HepG2 (cell line): Measurements from ENCODE around the gene CD7. TPM values are rescaled to one million over a fixed set of nuclear protein-coding genes. Genes with fewer than 3 reads are reported as not detected.

Source experiments
- ARNTL ChIP-seq: sonication (generic); formaldehyde crosslinking; IDR thresholded peaks from 2 replicates; pipeline ENCODE4 v1.4.0; 2020; ENCODE audit warnings: mild to moderate bottlenecking, missing genetic modification reagents
- CCDC6 ChIP-seq: sonication (generic); formaldehyde crosslinking; IDR thresholded peaks from 2 replicates; pipeline ENCODE4 v1.8.1; 2022; ENCODE audit warnings: mild to moderate bottlenecking, missing genetic modification reagents, moderate library complexity
- EP300 ChIP-seq, 3 experiments: sonication (generic) in 1 of 3; formaldehyde crosslinking in 1 of 3; IDR thresholded peaks; 2 replicates each; pipeline versions ENCODE4 v1.5.1 to v1.6.1; 2011 to 2020; ENCODE audit warnings: low read depth in 2 of 3, low read length in 2 of 3, borderline replicate concordance in 1 of 3, improper control_type of control experiment in 1 of 3, mild to moderate bottlenecking in 1 of 3, missing genetic modification reagents in 1 of 3, moderate library complexity in 1 of 3
- ISX ChIP-seq: sonication (generic); formaldehyde crosslinking; conservative IDR thresholded peaks from 2 replicates; pipeline ENCODE4 v1.5.0; 2020; ENCODE audit warnings: missing genetic modification reagents
- MED1 ChIP-seq: sonication (generic); formaldehyde crosslinking; IDR thresholded peaks from 2 replicates; pipeline ENCODE4 v1.4.0; 2020; ENCODE audit warnings: missing genetic modification reagents
- NAIF1 ChIP-seq: sonication (generic); formaldehyde crosslinking; IDR thresholded peaks from 2 replicates; pipeline ENCODE4 v1.5.0; 2020; ENCODE audit warnings: mild to moderate bottlenecking, missing genetic modification reagents, borderline replicate concordance
- PITX1 ChIP-seq: sonication (generic); formaldehyde crosslinking; IDR thresholded peaks from 2 replicates; pipeline ENCODE4 v1.5.1; 2020; ENCODE audit warnings: mild to moderate bottlenecking, missing genetic modification reagents
- ZFP90 ChIP-seq: sonication (generic); formaldehyde crosslinking; IDR thresholded peaks from 2 replicates; pipeline ENCODE4 v1.8.0; 2022; ENCODE audit warnings: missing genetic modification reagents, mild to moderate bottlenecking, inconsistent platforms, borderline replicate concordance
- ZNF232 ChIP-seq: sonication (generic); formaldehyde crosslinking; IDR thresholded peaks from 2 replicates; pipeline ENCODE4 v1.4.0; 2020; ENCODE audit warnings: missing genetic modification reagents, borderline replicate concordance
- ZNF607 ChIP-seq: sonication (generic); formaldehyde crosslinking; IDR thresholded peaks from 2 replicates; pipeline ENCODE4 v1.5.1; 2020; ENCODE audit warnings: missing genetic modification reagents, mild to moderate bottlenecking, borderline replicate concordance
- ZSCAN20 ChIP-seq: sonication (generic); formaldehyde crosslinking; IDR thresholded peaks from 2 replicates; pipeline ENCODE4 v1.4.0; 2020; ENCODE audit warnings: missing genetic modification reagents, mild to moderate bottlenecking, borderline replicate concordance
- polyA plus RNA-seq, 8 experiments: library from polyadenylated mRNA; depleted of rRNA in 3 of 8; stranded (reverse) in 7 of 8; unstranded in 1 of 8; fragments of >200 nt; fragmentation: Illumina TruSeq in 4 of 8; extraction: Trizol in 4 of 8; gene quantifications; 2 replicates each; pipeline versions ENCODE4 v1.2.1 to v1.2.3, GENCODE V29; 2011 to 2016; ENCODE audit warnings: low read depth in 4 of 8, missing spikeins in 1 of 8, mixed read lengths in 1 of 8; ENCODE audit not compliant: insufficient read depth in 1 of 8
- total RNA-seq, 5 experiments: library from RNA; depleted of rRNA; stranded (reverse); fragments of >200 nt; fragmentation: Illumina TruSeq; extraction: Trizol; gene quantifications; 2 replicates each; pipeline ENCODE4 v1.2.3, GENCODE V29; 2016; ENCODE audit warnings: low read depth in 1 of 5
- TF ChIP-seq, protein P1 (sequence below): sonication (generic); formaldehyde crosslinking; IDR thresholded peaks from 2 replicates; pipeline ENCODE4 v1.4.0; 2020; ENCODE audit warnings: missing genetic modification reagents
- TF ChIP-seq, protein P2 (sequence below): IDR thresholded peaks from 2 replicates; pipeline ENCODE4 v1.6.1; 2016
- TF ChIP-seq, protein P3 (sequence below): sonication (generic); formaldehyde crosslinking; IDR thresholded peaks from 2 replicates; pipeline ENCODE4 v1.8.1; 2023; ENCODE audit warnings: mild to moderate bottlenecking, missing genetic modification reagents
- TF ChIP-seq, protein P4 (sequence below), 2 experiments: sonication (generic) in 1 of 2; formaldehyde crosslinking in 1 of 2; IDR thresholded peaks; 2 replicates each; pipeline versions ENCODE4 v1.4.0 to v1.6.1; 2018 to 2020; ENCODE audit warnings: missing genetic modification reagents in 2 of 2, borderline replicate concordance in 1 of 2, low read depth in 1 of 2, mild to moderate bottlenecking in 1 of 2, missing biosample characterization in 1 of 2
- TF ChIP-seq, protein P5 (sequence below): sonication (generic); formaldehyde crosslinking; IDR thresholded peaks from 2 replicates; pipeline ENCODE4 v1.4.0; 2020; ENCODE audit warnings: mild to moderate bottlenecking, low read depth, missing genetic modification reagents
- TF ChIP-seq, protein P6 (sequence below): IDR thresholded peaks from 2 replicates; pipeline ENCODE4 v1.6.1; 2012; ENCODE audit warnings: inconsistent platforms

The CD7 gene
- total and polyA plus RNA-seq, 2 of the 13 experiments (the other 11 are each of a cell fraction or from before 2014, with no cell fraction given) = 67.6 to 76.4 TPM

DNA sequence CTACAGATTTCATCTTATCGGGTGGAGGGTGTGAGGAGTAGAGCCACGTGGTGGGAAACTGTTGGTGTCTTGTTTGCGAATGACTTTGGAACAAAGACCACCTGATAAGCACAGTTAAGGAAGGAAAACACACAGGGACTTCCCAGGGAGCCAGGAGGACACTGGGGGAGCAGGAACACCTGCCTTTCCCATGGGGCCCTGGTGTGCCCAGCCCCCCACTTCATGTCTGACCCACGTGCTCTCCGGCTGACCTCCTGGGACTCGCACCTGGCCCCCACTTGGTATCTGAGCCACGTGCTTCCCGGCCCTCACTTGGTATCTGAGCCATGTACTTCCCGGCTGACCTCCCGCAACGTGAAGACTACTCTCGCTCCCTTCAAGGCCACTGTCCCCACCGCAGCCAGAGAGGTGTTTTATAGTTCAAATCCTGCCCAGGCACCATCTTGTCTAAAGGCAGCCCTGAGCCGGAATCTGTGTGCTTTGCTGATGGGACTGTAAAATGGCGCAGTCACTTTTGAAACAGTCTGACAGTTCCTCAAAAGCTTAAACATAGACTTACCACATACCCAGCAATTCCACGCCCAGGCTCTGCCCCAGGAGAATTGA lies 38.5 kb downstream of the CD7 start (continued):
- TF ChIP-seq, protein P1, sequence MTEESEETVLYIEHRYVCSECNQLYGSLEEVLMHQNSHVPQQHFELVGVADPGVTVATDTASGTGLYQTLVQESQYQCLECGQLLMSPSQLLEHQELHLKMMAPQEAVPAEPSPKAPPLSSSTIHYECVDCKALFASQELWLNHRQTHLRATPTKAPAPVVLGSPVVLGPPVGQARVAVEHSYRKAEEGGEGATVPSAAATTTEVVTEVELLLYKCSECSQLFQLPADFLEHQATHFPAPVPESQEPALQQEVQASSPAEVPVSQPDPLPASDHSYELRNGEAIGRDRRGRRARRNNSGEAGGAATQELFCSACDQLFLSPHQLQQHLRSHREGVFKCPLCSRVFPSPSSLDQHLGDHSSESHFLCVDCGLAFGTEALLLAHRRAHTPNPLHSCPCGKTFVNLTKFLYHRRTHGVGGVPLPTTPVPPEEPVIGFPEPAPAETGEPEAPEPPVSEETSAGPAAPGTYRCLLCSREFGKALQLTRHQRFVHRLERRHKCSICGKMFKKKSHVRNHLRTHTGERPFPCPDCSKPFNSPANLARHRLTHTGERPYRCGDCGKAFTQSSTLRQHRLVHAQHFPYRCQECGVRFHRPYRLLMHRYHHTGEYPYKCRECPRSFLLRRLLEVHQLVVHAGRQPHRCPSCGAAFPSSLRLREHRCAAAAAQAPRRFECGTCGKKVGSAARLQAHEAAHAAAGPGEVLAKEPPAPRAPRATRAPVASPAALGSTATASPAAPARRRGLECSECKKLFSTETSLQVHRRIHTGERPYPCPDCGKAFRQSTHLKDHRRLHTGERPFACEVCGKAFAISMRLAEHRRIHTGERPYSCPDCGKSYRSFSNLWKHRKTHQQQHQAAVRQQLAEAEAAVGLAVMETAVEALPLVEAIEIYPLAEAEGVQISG = 0 out of 2 replicates have a peak, but pooled peaks have one; percentile 20
- TF ChIP-seq MED1 (CRISPR knock-in tag) = peak; percentile 42; the same call in 1 of the 2 replicates
- no peak for TF ChIP-seq ZNF232
- peak; percentile 19; the same call in 1 of the 2 replicates for TF ChIP-seq PITX1 (CRISPR knock-in tag)
- TF ChIP-seq CCDC6 = 0 out of 2 replicates have a peak, but pooled peaks have one; percentile 28
- no peak for TF ChIP-seq NAIF1
- no peak for TF ChIP-seq ZFP90 (CRISPR knock-in tag)
- TF ChIP-seq, protein P2, sequence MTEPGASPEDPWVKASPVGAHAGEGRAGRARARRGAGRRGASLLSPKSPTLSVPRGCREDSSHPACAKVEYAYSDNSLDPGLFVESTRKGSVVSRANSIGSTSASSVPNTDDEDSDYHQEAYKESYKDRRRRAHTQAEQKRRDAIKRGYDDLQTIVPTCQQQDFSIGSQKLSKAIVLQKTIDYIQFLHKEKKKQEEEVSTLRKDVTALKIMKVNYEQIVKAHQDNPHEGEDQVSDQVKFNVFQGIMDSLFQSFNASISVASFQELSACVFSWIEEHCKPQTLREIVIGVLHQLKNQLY (CRISPR knock-in tag) = no peak
- TF ChIP-seq, protein P3, sequence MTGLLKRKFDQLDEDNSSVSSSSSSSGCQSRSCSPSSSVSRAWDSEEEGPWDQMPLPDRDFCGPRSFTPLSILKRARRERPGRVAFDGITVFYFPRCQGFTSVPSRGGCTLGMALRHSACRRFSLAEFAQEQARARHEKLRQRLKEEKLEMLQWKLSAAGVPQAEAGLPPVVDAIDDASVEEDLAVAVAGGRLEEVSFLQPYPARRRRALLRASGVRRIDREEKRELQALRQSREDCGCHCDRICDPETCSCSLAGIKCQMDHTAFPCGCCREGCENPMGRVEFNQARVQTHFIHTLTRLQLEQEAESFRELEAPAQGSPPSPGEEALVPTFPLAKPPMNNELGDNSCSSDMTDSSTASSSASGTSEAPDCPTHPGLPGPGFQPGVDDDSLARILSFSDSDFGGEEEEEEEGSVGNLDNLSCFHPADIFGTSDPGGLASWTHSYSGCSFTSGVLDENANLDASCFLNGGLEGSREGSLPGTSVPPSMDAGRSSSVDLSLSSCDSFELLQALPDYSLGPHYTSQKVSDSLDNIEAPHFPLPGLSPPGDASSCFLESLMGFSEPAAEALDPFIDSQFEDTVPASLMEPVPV = no peak
- TF ChIP-seq, protein P4, sequence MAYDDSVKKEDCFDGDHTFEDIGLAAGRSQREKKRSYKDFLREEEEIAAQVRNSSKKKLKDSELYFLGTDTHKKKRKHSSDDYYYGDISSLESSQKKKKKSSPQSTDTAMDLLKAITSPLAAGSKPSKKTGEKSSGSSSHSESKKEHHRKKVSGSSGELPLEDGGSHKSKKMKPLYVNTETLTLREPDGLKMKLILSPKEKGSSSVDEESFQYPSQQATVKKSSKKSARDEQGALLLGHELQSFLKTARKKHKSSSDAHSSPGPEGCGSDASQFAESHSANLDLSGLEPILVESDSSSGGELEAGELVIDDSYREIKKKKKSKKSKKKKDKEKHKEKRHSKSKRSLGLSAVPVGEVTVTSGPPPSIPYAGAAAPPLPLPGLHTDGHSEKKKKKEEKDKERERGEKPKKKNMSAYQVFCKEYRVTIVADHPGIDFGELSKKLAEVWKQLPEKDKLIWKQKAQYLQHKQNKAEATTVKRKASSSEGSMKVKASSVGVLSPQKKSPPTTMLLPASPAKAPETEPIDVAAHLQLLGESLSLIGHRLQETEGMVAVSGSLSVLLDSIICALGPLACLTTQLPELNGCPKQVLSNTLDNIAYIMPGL (CRISPR knock-in tag; IDR thresholded peaks at IDR 0.05; ENCODE audit: borderline replicate concordance in 1 of 2, low read depth in 1 of 2) = no peak
- TF ChIP-seq, protein P5, sequence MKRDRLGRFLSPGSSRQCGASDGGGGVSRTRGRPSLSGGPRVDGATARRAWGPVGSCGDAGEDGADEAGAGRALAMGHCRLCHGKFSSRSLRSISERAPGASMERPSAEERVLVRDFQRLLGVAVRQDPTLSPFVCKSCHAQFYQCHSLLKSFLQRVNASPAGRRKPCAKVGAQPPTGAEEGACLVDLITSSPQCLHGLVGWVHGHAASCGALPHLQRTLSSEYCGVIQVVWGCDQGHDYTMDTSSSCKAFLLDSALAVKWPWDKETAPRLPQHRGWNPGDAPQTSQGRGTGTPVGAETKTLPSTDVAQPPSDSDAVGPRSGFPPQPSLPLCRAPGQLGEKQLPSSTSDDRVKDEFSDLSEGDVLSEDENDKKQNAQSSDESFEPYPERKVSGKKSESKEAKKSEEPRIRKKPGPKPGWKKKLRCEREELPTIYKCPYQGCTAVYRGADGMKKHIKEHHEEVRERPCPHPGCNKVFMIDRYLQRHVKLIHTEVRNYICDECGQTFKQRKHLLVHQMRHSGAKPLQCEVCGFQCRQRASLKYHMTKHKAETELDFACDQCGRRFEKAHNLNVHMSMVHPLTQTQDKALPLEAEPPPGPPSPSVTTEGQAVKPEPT (CRISPR knock-in tag) = peak; percentile 71; the same call in 1 of the 2 replicates
- TF ChIP-seq ZSCAN20 (CRISPR knock-in tag) = no peak
- no peak for TF ChIP-seq ISX (CRISPR knock-in tag)
- TF ChIP-seq ARNTL = peak; percentile 82
- TF ChIP-seq, protein P6, sequence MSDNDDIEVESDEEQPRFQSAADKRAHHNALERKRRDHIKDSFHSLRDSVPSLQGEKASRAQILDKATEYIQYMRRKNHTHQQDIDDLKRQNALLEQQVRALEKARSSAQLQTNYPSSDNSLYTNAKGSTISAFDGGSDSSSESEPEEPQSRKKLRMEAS = peak; percentile 89
- TF ChIP-seq ZNF607 = peak; percentile 54; the same call in 1 of the 2 replicates
- peak in 1 of 2 experiments; percentile 7; a peak in 1 of 4 replicates for TF ChIP-seq EP300 (IDR thresholded peaks at IDR 0.05; ENCODE audit: low read depth in 2 of 2, low read length in 2 of 2)
- TF ChIP-seq EP300 (CRISPR knock-in tag; IDR thresholded peaks at IDR 0.05; ENCODE audit: borderline replicate concordance) = no peak
